GM18907 (cell line): Measurements from ENCODE around the gene SLC43A3.

ENCODE experiments used
- ATAC-seq: cut with Tn5 transposase; IDR thresholded peaks from one replicate; pipeline ENCODE4 v1.9.1; 2021; ENCODE audit warnings: mild to moderate bottlenecking, moderate library complexity; ENCODE audit not compliant: unreplicated experiment

The SLC43A3 gene

DNA sequence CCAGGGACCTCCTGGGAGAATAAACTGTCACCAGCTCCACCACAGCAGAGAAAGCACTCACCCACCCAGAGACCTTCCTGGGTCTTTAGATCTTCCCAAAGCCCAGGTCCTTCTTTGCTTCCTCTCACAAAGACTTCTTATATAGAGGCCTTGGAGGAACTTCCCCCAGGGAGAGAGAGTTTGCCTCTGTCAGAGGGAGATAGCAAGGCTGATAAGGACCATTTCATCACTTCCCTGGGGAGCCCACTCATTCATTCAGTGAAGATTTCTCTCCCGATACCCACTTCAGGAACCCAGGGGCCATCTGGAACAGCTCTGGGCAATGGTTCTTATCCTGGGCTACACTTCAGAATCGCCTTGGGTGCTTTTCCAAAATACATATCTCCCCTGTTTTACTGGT is 36.4 kb downstream of the SLC43A3 start, which contains the start of gene PRG2:
PRG2 (minus strand) TSS at position 116 of the 400 bp plus-strand sequence. CDS start 706 bp downstream, outside the sequence.
- ATAC-seq, result no peak

DNA sequence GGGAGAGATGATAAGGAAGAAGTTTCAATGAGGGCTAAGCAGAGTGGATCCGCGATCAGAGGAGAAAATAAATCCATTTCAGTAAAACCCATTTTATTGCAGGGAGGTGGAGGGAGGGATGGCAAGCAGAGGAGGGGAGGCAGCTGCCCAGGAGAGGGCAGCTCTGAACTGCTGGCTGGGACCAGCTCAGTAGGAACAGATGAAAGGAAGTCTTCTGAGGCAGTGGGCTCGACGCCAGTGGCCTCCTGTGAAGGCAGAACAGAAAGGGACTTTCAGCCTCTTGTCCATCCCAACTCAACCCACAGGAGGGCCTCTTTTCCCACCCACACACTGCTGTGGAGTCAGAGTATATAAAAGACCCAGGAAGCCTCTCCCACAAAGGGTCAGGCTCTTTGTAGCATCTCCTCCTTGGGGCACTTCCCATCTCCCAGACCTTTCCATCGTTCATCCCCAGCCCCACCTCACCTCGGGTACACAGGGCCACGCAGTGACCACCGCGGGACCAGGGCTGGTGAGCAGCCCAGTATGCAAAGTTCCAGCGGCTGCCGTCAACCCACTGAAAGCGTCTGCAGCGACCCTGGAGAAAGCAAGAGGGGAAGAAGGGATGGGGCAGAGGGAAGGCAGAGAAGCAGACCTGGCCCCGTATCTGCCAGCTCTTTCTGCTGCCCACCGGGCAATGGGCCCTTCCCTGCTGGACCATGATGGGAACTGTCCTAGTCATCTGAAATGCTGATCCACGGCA is 39.5 kb downstream of the SLC43A3 start:
- ATAC-seq, result no peak

DNA sequence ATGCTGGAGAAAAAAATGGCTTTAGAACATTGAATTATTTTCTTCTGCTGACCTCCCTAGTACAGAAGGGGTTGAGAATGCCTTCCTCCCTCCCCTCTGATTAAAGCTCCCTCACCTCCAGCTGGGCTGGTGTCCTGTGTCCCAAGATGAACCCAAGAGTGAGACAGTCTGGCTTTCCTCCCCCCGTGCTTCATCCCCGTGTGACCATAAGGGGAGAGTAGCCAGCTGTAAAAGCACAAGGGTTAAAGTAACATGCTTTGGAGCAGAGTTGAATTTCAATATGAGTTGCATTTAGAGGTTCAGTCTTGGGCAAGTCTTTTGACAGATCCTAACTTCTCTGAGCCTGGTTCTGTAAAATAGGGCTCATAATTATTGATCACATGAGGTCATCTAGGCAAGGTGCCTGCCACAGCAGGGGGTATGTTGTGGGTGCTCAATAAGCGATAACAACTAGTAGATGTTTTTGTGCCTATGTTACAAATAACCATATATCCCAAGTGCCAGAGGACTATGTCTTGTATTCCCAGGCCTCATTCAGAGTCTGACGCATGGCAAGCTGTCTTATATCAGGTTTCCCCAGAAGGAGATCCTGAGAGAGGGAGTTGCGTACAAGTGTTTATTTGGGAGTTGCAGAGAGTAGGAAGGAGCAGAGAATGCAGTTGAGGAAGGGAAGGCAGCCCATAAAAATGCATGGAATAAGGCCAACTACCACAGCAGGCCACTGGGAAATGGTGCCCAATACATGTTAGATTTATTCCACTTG is 40.6 kb downstream of the SLC43A3 start:
- ATAC-seq, result no peak

DNA sequence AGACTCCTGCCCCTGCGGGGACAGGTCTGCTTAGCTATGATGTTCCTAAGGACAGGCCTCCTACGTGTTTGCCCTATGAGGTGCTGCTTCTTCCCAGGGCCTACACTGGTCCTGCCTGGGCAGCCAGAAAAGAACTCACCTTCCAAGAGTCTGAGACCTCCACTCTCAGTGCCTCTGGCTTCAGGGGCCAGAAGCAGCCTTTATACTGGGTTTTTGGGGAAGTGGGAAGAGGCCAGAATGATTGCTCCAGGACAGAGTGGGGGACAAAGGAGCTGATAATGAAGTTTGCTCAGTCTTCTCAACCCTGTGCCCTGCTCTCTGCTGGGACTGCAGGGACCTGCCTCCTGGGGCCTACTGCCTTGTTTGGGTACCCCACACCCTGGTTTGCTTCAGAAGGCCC is 45.9 kb downstream of the SLC43A3 start, which contains the start of gene PRG3:
PRG3 (minus strand) TSS at position 176 of the 400 bp plus-strand sequence. CDS start 442 bp downstream, outside the sequence.
- ATAC-seq, result no peak

DNA sequence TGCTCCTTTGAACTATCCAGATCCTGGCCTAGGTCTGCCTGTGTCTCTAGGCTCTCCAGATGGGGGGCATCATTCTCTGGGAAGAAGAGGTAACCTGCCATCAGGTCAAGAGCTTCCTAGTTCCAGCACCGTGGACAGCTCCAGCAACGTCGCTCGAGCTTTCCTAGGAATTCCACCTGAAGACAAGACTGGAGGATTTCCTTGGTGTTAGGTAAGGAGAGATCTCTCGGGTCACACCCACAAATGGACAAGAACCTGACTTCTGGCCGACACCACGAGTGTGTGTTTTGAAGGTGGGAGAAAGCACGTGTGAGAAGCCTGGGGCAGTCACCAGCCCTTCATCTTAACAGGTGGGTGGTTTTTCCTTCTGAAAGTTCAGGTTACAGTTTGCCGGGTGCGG is 47.2 kb downstream of the SLC43A3 start:
- no peak for ATAC-seq

DNA sequence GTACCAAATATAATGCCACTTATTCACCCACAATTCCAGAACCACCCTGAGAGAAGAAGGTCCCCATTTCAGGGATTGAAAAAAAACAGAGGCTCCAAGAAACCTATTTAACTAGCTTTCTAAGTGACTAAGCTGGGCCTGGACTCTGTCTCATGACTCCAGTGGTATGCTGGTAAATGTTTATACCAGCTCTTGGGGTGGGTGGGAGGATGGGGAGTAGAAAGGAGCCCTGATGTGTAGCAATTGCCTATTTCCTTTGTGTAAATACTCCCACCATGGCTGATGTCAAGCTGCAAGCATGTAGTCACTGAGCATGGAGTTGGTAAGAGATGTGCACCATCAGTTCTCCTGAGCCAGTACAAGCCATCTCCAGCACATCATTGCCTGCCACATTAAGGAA is 48.7 kb downstream of the SLC43A3 start:
- no peak for ATAC-seq

DNA sequence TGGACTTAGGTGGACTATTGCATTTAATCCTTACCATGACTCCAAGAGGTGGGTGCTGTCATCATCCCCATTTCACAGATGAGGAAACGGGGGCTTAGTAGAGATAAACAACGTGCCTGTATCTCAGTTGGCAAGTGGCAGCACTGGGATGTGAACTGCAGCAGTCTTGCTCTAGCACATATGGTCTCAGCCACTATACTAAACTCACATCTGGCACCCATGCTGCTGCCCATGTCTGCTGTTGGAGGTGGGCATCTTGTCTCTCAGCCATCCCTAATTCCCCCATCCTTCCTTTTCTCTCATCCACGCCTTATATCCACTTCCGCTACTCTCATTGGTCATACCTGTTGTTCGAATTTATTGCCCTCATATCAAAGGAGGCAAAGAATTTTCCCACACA is 49.8 kb downstream of the SLC43A3 start:
- ATAC-seq, result no peak

DNA sequence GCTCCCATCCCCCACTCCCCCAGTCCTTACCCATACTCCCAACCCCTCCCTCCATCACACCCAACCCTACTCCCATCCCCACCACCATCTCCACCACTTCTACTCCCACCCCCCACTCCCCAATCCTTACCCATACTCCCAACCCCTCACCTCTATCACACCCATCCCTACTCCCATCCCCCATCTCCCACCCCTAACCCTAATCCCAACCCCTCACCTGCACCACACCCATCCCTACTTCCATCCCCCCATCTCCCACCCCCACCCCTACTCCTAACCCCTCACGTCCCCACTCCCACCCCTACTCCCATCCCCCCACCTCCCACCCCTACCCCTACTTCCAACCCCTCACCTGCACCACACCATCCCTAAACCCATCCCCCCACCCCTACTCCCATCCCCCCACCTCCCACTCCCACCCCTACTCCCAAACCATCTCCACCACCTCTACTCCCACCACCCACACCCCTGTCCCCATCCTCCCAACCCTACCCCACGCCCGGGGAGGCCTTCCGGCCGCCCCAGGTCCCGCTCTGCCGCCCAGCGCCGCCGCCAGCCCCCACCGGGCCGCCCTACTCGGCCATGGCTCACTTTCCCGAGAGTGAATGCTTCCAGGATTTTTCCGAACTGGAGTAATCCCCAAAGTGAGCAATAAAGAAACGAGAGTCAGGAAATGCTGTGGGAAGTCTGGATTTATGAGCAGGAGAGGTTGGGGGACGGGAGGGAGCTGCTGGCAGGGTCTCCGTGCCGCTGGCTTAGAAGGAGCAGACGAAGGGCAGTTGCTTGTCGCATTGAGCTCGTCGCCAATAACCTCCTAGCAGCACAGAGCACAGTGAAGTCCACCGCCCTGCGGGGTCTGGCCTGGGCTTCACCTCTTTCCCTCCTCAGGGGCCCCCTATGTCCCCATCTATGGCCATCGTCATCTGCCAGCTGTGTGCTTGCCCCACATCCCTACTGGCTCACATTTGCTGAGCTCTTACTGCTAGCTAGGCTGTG is 50.5 kb downstream of the SLC43A3 start:
- no peak for ATAC-seq

DNA sequence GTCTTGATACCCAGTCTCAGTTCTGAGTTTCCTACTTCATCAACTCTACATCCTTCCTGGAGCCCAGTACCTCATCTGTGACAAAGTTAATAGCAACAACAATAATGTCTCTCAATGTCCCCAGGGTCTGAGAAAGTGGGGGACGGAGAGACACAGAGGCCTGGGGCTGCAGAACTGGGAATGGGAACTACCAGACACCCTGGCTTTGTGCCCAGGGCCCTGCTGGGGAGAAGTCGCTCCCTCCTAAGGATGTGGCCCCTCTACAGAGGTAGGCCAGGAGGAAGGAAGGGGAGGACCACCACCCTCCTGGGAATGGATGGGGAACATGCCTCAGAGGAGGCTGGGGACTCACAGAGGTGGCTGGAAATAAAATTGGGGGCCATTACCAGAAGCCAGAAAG is 51.4 kb downstream of the SLC43A3 start:
- ATAC-seq, result no peak

DNA sequence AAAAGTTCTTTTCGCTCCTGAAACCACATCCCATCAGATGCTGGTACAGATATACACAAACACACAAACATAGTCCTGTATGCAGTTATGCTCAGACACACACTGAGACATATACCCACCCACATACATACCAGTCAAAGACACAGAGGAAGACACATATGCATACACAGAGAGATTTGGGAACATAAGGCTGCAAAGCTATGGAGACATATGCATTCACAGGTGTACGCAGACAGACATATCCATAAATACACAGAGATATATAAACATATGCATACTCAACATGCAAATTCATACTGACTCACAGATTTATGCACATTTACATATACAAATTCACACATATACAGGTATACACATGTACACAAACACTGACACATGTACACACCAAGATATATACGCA is 52.0 kb downstream of the SLC43A3 start:
- ATAC-seq, result no peak

DNA sequence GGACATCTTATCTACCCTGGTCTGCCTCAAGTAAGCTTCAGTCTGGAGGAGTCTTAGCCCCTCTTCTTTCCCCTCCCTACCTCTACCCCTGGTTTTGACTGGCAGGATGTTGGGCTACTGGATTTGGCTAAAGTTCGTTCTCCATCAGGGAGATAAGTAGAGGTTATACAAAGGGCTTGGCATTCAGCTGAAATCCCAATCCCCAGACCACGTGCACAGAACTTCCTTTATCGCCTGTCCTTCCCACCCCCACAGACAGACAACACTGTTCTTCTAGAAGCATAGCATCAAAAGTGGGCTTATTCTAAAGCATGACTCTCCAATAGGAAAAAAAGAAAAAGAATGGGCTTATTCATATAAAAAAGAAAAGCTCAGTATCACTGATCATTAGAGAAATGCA is 53.8 kb downstream of the SLC43A3 start:
- no peak for ATAC-seq

DNA sequence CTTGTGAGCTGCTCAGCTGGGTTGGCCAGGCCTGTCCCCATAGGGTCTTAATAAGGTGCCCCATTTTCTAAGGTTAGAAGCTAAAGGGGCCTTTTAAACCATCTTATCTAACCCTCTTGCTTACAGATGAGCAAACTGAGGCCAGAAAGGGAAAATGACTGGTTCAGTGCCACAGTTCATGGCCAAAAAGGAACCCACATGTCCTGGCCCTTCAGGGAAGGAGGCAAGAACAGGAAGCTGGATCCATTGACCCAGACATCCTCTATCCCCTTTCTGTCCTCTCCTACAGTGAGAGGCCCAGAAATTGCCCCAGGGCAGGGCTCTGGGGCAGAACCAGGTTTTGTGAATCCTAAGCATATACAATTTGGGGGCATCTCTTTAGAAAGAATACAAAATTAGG is 56.0 kb downstream of the SLC43A3 start:
- no peak for ATAC-seq

DNA sequence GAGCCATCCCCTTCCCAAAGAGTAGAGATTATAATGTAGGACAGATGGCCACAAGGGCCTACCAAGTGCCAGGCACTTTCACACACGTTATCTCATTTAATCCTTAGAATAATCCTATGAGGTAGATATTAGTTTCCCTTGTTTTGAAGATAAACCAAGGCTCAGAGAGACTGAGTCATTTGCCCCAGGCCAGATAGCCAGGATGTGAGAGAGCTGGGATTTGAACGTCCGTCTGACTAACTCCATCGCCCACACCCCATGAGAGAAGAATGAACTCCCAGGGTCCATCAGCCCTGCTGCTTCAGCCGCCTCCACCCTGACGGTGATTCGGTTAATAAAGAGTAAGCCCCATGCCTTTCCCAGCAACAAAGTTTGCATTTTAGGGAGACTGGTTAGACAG is 56.7 kb downstream of the SLC43A3 start:
- ATAC-seq, result no peak

DNA sequence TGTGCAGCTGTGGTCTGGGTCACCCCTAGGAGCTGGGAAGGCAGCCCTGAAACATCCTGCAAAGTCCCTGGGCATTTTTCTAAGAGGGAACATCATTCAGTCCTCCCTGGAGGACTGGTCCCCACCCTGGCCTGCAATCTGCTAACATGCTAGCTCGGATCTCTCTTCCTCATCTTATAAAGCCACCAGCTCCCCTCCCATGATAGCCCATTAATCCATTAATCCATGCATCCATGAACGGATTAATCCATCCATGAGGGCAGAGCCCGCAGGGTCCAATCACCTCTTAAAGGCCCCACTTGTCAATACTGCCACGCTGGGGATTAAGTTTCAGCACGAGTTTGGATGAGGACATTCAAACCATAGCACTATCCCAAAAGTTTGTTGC is 58.1 kb downstream of the SLC43A3 start:
- ATAC-seq, result no peak

DNA sequence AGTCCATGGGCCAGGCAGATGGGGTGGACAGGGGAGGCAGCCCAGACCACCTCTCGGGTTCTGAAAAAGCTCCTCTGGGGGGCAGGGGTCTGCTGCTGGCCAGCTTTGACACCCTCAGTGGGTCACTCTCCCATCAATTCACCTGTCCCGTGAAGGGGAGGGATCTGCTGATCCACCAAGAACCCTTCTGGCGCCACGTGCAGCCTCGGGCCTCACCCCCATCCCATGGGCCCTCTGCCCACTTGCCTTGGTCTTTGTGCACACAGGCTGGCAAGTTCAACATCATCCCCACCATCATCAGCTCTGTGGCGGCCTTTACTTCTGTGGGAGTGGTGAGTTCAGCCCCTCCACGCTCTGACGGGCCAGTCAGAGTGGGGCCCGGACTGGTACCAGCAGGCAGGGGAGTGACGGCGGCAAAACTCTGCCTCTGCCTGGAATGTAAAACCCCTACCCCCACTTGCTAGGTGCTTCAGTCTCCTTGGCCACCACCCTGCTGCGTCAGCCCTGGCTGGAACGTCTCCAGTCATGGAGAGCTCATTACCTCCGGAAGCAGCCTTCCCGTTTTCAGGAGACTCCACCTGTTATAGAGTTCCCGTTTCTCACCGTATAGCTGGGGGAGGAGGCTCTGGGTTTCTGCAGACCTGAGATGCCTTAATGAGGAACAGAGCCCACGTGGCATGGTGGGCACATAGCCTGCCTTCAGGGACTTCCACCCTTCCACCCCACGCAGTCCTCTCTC is 58.6 kb downstream of the SLC43A3 start:
- no peak for ATAC-seq

DNA sequence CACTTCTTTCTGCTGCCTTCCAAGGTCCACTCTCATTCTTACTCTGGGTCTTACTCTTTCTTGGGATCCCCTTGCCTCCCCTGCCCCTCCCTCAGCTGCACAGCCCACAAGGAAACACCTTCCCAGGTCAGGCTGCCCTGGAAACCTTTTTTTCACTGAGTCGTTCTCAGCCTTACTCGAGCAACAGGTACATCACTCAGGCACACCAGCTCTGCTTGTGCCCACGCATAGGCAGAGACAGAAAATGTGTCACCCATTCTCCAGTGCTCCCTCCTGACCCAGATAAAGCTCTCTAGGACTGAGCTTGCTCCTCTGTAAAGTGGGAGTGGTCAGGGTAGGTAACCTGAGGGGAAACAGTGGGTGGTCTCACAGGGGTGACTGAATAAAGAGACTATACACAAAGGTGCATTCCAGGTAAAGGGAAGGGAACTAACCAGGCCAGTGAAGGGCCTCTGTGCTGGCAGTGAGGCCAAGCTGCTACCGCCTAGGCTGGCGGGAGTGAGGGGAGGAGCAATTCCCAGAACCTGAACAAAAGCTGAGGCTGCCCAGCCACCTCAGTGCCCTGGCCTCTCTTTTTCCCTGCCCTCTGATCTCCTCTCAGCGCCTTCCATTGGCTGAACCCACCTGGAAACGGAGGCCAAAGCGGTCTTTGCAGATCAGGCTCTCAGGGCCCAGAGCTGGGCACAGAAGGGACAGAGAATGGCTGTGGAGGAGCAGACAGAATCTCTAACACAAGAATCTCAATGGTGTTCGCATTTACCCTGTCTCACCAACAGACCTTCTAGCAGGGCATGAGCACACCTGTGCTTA is 61.9 kb downstream of the SLC43A3 start:
- ATAC-seq, result no peak

DNA sequence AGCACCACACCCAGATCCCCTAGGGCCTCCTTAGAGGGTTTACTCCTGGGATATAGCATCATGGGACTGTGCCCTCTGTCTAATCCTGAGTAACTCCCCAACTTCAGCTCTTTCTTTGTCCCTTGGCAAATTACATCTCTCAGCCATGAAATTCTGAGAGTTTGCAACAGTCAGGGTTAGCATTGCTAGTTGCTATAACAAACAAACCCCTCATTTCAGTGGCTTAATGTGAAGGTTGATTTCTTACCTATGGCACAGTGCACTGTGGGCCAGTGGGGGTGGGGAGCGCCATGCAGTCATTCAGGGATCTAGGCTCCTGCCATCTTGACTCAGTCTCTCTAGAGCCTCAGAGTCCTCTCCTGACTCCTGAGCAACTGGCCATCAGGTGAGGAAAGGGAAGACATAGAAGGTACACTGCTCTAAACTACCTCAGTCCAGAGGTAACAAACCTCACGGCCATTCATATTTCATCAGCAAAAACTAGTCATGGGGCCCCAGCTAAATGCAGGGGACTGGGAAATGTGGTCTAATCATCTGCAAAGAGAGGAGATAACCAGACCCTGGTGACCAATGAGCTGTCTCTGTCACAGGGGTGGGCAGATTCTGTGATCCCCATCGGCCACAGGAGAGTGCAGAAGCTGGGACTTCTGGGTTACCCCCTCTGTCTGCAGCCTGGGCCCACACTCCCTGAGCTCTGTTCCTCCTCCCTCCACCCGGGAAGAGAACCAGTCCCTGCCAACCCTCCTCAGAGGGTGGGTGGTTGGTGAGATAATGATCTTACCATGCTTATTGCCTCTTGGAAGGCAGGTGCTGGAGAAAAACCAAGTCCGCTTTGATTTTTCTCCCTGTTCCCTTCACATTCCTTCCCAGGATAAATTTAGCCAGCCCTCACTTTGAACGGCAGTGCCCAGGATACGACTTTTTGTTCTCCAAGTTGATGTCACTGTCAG is 63.5 kb downstream of the SLC43A3 start:
- no peak for ATAC-seq

DNA sequence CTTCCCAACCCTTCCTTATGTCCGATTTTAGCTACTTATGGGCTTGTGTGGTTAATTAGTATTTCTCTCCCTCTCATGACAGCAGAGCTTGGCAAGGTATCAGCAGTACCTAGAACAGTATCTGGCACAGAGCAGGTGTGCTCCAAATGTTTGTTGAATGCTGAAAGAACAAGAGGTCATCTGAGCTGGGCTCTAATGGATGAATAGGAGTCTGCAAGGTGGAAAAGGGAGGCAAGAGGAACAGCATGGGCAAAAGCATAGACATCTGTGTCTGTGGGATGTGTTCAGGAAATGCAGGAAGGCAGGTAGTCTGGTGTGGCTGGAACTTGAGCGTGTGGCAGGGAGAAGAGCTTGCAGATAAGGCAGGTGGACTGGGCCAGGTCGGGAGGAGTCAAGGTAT is 65.0 kb downstream of the SLC43A3 start:
- no peak for ATAC-seq
